Naive thymus-derived CD4-positive, alpha-beta T cell (primary cell): Measurements from ENCODE around the gene PYY. TPM values are rescaled to one million over a fixed set of nuclear protein-coding genes. Genes with fewer than 3 reads are reported as not detected.
"Not testable (repeated sequence)": the region's sequence is repeated elsewhere in the genome, so short reads cannot be mapped to it uniquely, and the experiment has no call there.

ENCODE experiments used
- ATAC-seq: fragments of 150-1000 bp; cut with Tn5 transposase; 2 replicates; pipeline ENCODE4 v1.10.0; 2021; ENCODE audit warnings: mild to moderate bottlenecking, moderate library complexity
- CTCF ChIA-PET: fragments of 350-600 bp; sonication (Branson Sonifier 250); formaldehyde crosslinking; loops from one replicate; lab custom pipeline; 2021; ENCODE audit warnings: antibody characterized with exemption; lab: Charles Lee
- POLR2A ChIA-PET: fragments of 350-600 bp; sonication (Branson Sonifier 250); formaldehyde crosslinking; loops from one replicate; lab custom pipeline; 2021; ENCODE audit warnings: antibody characterized with exemption, inconsistent platforms; lab: Charles Lee
- DNase-seq, 9 donors: peaks; one replicate each; pipeline versions ENCODE4 v3.0.0 to v3.0.0-alpha.2; 2020 to 2022; ENCODE audit warnings: mixed read lengths in 1 of 9
- H3K27ac ChIP-seq: one replicate; pipeline ENCODE4 v1.7.0; 2013; ENCODE audit warnings: mild to moderate bottlenecking, low read depth, low read length, moderate library complexity
- H3K27me3 ChIP-seq, 2 donors: one replicate each; pipeline ENCODE4 v1.7.0; 2013; ENCODE audit warnings: low read length in 2 of 2, mild to moderate bottlenecking in 2 of 2, moderate library complexity in 2 of 2; ENCODE audit not compliant: control insufficient read depth in 2 of 2, insufficient read depth in 2 of 2
- H3K36me3 ChIP-seq, 3 experiments: 1 replicate in 2 of 3; 2 replicates in 1 of 3; pipeline ENCODE4 v1.7.0; 2013; ENCODE audit warnings: low read length in 3 of 3, mild to moderate bottlenecking in 3 of 3, moderate library complexity in 1 of 3; ENCODE audit not compliant: insufficient read depth in 3 of 3, control insufficient read depth in 2 of 3
- H3K4me1 ChIP-seq, 2 donors: one replicate each; pipeline ENCODE4 v1.7.0; 2013; ENCODE audit warnings: low read length in 2 of 2, mild to moderate bottlenecking in 2 of 2, moderate library complexity in 1 of 2; ENCODE audit not compliant: control insufficient read depth in 2 of 2, insufficient read depth in 2 of 2
- H3K4me3 ChIP-seq: 2 replicates; pipeline ENCODE4 v1.7.0; 2013; ENCODE audit warnings: mild to moderate bottlenecking, low read length
- H3K9me3 ChIP-seq, 3 experiments: 1 replicate in 2 of 3; 2 replicates in 1 of 3; pipeline ENCODE4 v1.7.0; 2013; ENCODE audit warnings: low read length in 3 of 3; ENCODE audit not compliant: control insufficient read depth in 2 of 3
- H3K27ac Mint-ChIP-seq, 9 donors: one replicate each; pipeline ENCODE4 v1.8.0; 2020 to 2022; ENCODE audit warnings: mixed read lengths in 9 of 9, mild to moderate bottlenecking in 8 of 9, moderate library complexity in 5 of 9, inconsistent platforms in 2 of 9
- H3K27me3 Mint-ChIP-seq, 5 donors: one replicate each; pipeline ENCODE4 v1.8.0; 2021 to 2022; ENCODE audit warnings: mixed read lengths in 5 of 5, mild to moderate bottlenecking in 1 of 5
- H3K36me3 Mint-ChIP-seq, 5 donors: one replicate each; pipeline ENCODE4 v1.8.0; 2020 to 2022; ENCODE audit warnings: mixed read lengths in 5 of 5, mild to moderate bottlenecking in 3 of 5, inconsistent platforms in 1 of 5
- H3K4me1 Mint-ChIP-seq, 7 donors: one replicate each; pipeline ENCODE4 v1.8.0; 2020 to 2022; ENCODE audit warnings: mixed read lengths in 7 of 7, mild to moderate bottlenecking in 3 of 7, inconsistent platforms in 1 of 7
- H3K4me3 Mint-ChIP-seq, 10 donors: one replicate each; pipeline ENCODE4 v1.8.0; 2020 to 2022; ENCODE audit warnings: mild to moderate bottlenecking in 10 of 10, mixed read lengths in 10 of 10, moderate library complexity in 6 of 10, inconsistent platforms in 2 of 10
- H3K9me3 Mint-ChIP-seq, 11 donors: one replicate each; pipeline ENCODE4 v1.8.0; 2020 to 2022; ENCODE audit warnings: mixed read lengths in 11 of 11, mild to moderate bottlenecking in 4 of 11, inconsistent platforms in 1 of 11, moderate library complexity in 1 of 11
- intact Hi-C, 2 donors: fragments of 100-400 bp; cut with micrococcal nuclease; formaldehyde crosslinking; loops; one replicate each; pipeline ENCODE4 v1.15.1; 2023
- polyA plus RNA-seq, 2 donors: library from polyadenylated mRNA; unstranded; fragments of 300-500 nt; fragmentation: Illumina TruSeq; gene quantifications; one replicate each; pipeline ENCODE4 v1.2.3, GENCODE V29; 2021
- total RNA-seq, 6 experiments: library from RNA in 5 of 6; stranded (reverse) in 5 of 6; gene quantifications; 1 replicate in 5 of 6; 2 replicates in 1 of 6; pipeline ENCODE4 v1.2.3 and lab custom pipeline; 2021 to 2026

PYY gene
- total and polyA plus RNA-seq, 7 experiments from 2014 or later, result not detected

- Mint-ChIP-seq H3K4me3 (no peak overlapping the region), H3K9me3 (peaks cover 0 to 1% (median 0%) of the 10 kb centered on the region in 11 donors), H3K36me3 (no peaks in the 10 kb centered on the region), H3K4me1 (no peaks in the 10 kb centered on the region), H3K27ac (no peak overlapping the region), H3K27me3 (peaks cover 0 to 44% (median 13%) of the 10 kb centered on the region in 5 donors)
- intact Hi-C loops, result no loop called here
- Histone ChIP-seq H3K27ac (no peak overlapping the region), H3K4me1 (peaks cover 6 to 9% of the 10 kb centered on the region in 2 donors), H3K4me3 (no peak overlapping the region), H3K36me3 (no peaks in the 10 kb centered on the region), H3K9me3 (no peaks in the 10 kb centered on the region), H3K27me3 (peaks cover 3 to 4% of the 10 kb centered on the region in 2 donors)
- CTCF ChIA-PET, result no interaction called here
- POLR2A ChIA-PET, result interaction anchor here (1.1 kb wide), 1 partner anchor 11 kb away, joined by 3 read pairs; no protein-coding TSS in a partner anchor
- ATAC-seq (peak; percentile 26), DNase-seq (no peak)
These were observed 44.8 kb upstream of the PYY start for GRCh38 chr17:43998552-43998951.

- H3K27ac Mint-ChIP-seq, intact Hi-C loops, H3K4me3 ChIP-seq, H3K4me3 Mint-ChIP-seq, ATAC-seq, H3K4me1 ChIP-seq, H3K36me3 Mint-ChIP-seq, H3K9me3 ChIP-seq, H3K4me1 Mint-ChIP-seq, H3K36me3 ChIP-seq, H3K27ac ChIP-seq, H3K9me3 Mint-ChIP-seq, DNase-seq, H3K27me3 ChIP-seq: not testable (repeated sequence)
- ChIA-PET CTCF (interaction anchor here (1.3 kb wide), 1 partner anchor 119 kb away, joined by 4 read pairs; no protein-coding TSS in a partner anchor), POLR2A (interaction anchor here (0.7 kb wide), 1 partner anchor 87 kb away, joined by 3 read pairs; no protein-coding TSS in a partner anchor)
- peaks cover 0 to 44% (median 13%) of the 10 kb centered on the region in 5 donors for H3K27me3 Mint-ChIP-seq
These were observed 43.4 kb upstream of the PYY start for GRCh38 chr17:43997180-43997579.

- intact Hi-C loops, result loop anchor here (1.0 kb wide), 3 partner anchors 51 to 117 kb away; no protein-coding TSS in a partner anchor
- no peaks in the 10 kb centered on the region for H3K9me3 ChIP-seq
- no peak for DNase-seq
- peaks cover 3 to 4% of the 10 kb centered on the region in 2 donors for H3K27me3 ChIP-seq
- no peak overlapping the region for H3K27ac ChIP-seq
- no peak overlapping the region for H3K27ac Mint-ChIP-seq
- peak overlapping the region in 5 of 10 donors; percentile 11 to 59 (median 31) for H3K4me3 Mint-ChIP-seq
- no peak for ATAC-seq
- H3K4me3 ChIP-seq, result no peak overlapping the region
- ChIA-PET CTCF (interaction anchor here (0.6 to 2.6 kb wide), 5 partner anchors 61 to 304 kb away, joined by 3 to 16 read pairs (median 3); no protein-coding TSS in a partner anchor), POLR2A (no interaction called here)
- peaks cover 6 to 9% of the 10 kb centered on the region in 2 donors for H3K4me1 ChIP-seq
- peaks cover 0 to 37% (median 13%) of the 10 kb centered on the region in 5 donors for H3K27me3 Mint-ChIP-seq
- H3K4me1 Mint-ChIP-seq, result no peaks in the 10 kb centered on the region
- no peaks in the 10 kb centered on the region for H3K36me3 Mint-ChIP-seq
- no peaks in the 10 kb centered on the region for H3K9me3 Mint-ChIP-seq
- H3K36me3 ChIP-seq, result no peaks in the 10 kb centered on the region
These were observed 41.4 kb upstream of the PYY start for GRCh38 chr17:43995150-43995471.

DNA sequence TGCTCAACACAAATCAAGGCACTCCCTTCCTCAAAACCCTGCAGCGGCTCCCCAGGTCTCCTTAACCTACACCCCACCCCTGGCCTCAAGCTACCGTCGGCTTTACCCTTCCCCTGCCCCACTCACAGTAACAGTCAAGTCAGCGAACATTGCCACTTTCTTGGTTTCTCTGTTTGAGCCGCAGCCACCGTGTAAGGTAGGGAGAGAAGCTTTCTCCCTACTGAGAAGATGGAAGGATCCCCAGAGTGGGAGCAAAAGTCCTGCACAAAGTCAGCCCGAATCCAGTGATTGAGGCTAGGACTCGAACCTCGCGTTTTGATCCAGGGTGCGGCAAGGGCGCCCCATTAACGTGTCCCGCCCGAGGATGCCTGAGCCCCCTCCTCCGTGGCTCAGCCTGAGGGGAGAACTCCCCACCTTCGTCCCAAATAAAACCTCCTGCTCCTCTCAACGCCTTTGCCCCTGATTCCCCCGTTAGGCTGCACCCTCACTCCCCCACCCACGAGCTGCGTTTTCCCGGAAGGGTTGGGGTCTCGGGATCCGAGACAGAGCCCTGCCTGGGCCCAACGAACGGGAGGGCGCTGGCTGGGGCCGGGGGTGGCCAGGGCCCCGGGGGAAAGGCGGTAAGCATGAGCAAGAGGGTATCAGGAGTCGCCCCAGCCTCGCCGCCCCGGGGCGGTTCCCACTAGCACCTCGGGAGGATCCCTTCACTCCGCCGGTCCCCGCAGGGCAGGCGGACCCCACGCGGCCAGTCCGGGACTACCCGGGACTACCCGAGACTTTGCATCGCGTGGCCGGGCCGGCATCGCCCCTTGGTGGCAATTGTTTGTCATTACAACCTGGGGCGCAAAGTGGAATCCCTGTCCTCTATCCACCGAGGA, 40.8 kb upstream of the PYY start:
- no peaks in the 10 kb centered on the region for H3K4me1 Mint-ChIP-seq
- Histone ChIP-seq H3K9me3 (no peaks in the 10 kb centered on the region), H3K4me1 (peaks cover 6 to 9% of the 10 kb centered on the region in 2 donors), H3K36me3 (no peaks in the 10 kb centered on the region), H3K27ac (no peak overlapping the region), H3K4me3 (peak overlapping the region; percentile 7), H3K27me3 (peaks cover 3 to 4% of the 10 kb centered on the region in 2 donors)
- no peak overlapping the region for H3K27ac Mint-ChIP-seq
- H3K36me3 Mint-ChIP-seq, result no peaks in the 10 kb centered on the region
- intact Hi-C loops, result loop anchor here (1.0 kb wide), 3 partner anchors 50 to 116 kb away; no protein-coding TSS in a partner anchor
- H3K27me3 Mint-ChIP-seq, result peaks cover 0 to 35% (median 13%) of the 10 kb centered on the region in 5 donors
- CTCF ChIA-PET, result interaction anchor here (0.7 to 2.6 kb wide), 3 partner anchors 66 to 117 kb away, joined by 3 to 16 read pairs (median 8); no protein-coding TSS in a partner anchor
- peak; percentile 40 to 74 (median 63) for DNase-seq
- no peaks in the 10 kb centered on the region for H3K9me3 Mint-ChIP-seq
- peak; percentile 94 for ATAC-seq
- POLR2A ChIA-PET, result no interaction called here
- H3K4me3 Mint-ChIP-seq, result peak overlapping the region in 5 of 10 donors; percentile 11 to 59 (median 31)

DNA sequence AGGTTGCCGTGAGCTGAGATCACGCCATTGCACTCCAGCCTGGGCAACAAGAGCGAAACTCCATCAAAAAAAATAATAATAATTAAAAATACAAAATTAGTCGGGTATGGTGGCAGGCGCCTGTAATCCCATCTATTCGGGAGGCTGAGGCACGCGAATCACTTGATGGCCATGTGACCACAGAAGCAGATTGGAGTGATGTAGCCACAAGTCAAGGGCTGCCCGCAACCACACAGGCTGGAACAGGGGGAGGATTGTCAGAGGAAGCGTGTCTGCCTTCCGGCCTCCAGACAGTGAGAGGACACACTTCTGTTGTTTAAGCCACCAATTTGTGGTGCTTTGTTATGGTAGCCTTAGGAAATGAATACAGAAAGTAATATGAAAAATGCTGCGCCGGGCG, 38.9 kb upstream of the PYY start:
- CTCF ChIA-PET, result no interaction called here
- Mint-ChIP-seq H3K4me3 (no peak overlapping the region), H3K36me3 (peaks cover 0 to 1% (median 0%) of the 10 kb centered on the region in 5 donors), H3K9me3 (no peaks in the 10 kb centered on the region), H3K4me1 (no peaks in the 10 kb centered on the region), H3K27me3 (peaks cover 5 to 36% (median 12%) of the 10 kb centered on the region in 5 donors), H3K27ac (no peak overlapping the region)
- ATAC-seq, result no peak
- no peak for DNase-seq
- no peak overlapping the region for H3K27ac ChIP-seq
- no peaks in the 10 kb centered on the region for H3K36me3 ChIP-seq
- no peak overlapping the region for H3K4me3 ChIP-seq
- H3K4me1 ChIP-seq, result peaks cover 6 to 9% of the 10 kb centered on the region in 2 donors
- H3K27me3 ChIP-seq, result peaks cover 3 to 4% of the 10 kb centered on the region in 2 donors
- H3K9me3 ChIP-seq, result no peaks in the 10 kb centered on the region
- intact Hi-C loops, result no loop called here
- POLR2A ChIA-PET, result no interaction called here

DNA sequence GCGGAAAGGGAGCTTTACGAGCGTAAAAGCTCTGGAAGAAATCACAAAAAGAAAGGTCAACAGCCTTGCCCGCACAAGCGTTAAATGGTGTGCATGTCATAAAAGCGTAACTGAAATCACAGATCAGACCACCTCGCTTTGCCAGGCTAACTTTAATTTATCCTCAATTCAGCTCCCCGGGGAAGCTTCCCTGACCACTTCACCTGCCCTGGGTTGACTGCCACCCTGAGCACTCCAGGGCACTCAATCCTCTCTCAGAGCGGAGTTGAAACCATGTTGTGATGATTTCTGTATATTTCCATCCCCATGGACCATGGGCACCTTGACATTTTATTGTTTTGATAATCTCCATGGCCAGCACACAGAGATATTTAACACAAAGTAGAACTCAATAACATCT, 34.6 kb upstream of the PYY start:
- ChIA-PET CTCF (interaction anchor here (0.9 to 1.3 kb wide), 2 partner anchors 42 to 78 kb away, joined by 5 to 9 read pairs; no protein-coding TSS in a partner anchor), POLR2A (no interaction called here)
- Histone ChIP-seq H3K4me1 (peaks cover 0 to 2% of the 10 kb centered on the region in 2 donors), H3K27me3 (peaks cover 0 to 7% of the 10 kb centered on the region in 2 donors), H3K36me3 (no peaks in the 10 kb centered on the region), H3K9me3 (no peaks in the 10 kb centered on the region), H3K27ac (no peak overlapping the region), H3K4me3 (no peak overlapping the region)
- no peaks in the 10 kb centered on the region for H3K9me3 Mint-ChIP-seq
- no peak overlapping the region for H3K4me3 Mint-ChIP-seq
- DNase-seq (no peak), ATAC-seq (no peak)
- peaks cover 0 to 4% (median 0%) of the 10 kb centered on the region in 5 donors for H3K36me3 Mint-ChIP-seq
- H3K4me1 Mint-ChIP-seq, result peaks cover 0 to 14% (median 0%) of the 10 kb centered on the region in 7 donors
- no peak overlapping the region for H3K27ac Mint-ChIP-seq
- peaks cover 23 to 44% (median 34%) of the 10 kb centered on the region in 5 donors for H3K27me3 Mint-ChIP-seq
- intact Hi-C loops, result no loop called here
